DMS53 treated with DMSO at 0.1 percent for 48 hours (cell line): ENCODE results near the gene GRM4.

ENCODE experiments used
- DNase-seq: peaks from one replicate; lab custom pipeline; 2025; ENCODE audit not compliant: unreplicated experiment; lab: John Stamatoyannopoulos, UW

GRM4 gene

DNA sequence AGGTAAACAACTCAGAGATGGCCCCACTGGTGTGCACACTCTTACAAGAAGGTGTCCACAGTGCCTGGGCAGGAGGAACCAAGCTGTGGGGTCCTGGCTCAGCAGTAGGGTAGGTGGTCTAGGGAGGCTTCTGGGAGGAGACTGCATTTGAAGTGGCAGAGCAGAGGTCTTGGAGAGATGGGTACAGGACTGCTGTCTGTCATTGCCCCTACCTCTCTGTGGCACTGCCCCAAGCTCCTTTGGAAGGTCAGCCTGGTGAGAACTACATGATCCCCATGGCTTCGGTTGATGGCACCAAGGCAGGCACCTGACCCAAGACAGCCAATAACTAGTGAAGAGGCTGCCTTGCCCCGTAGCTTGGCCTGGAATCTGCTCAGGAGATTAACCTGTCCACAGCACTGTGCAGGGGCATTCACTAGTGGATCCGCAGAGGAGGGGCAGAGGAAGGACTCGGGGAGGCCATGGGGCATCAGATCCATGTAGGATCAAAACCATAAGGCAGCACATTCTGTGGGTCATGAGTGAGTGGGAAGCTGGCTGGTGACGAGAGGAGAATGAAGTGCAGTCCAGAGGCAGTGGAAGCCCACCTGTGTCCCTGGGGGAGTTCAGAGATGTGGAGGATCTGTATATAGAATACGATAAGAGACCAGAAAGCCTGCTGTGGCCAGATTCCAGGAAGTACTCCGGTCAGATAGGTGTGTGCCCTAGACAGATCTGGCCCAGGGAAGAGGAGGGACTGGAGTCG lies 162.0 kb downstream of the GRM4 start:
- no peak for DNase-seq

GRCh38 chr6:33983109-33983716 lies 162.7 kb downstream of the GRM4 start:
- peak; percentile 36 for DNase-seq

DNA sequence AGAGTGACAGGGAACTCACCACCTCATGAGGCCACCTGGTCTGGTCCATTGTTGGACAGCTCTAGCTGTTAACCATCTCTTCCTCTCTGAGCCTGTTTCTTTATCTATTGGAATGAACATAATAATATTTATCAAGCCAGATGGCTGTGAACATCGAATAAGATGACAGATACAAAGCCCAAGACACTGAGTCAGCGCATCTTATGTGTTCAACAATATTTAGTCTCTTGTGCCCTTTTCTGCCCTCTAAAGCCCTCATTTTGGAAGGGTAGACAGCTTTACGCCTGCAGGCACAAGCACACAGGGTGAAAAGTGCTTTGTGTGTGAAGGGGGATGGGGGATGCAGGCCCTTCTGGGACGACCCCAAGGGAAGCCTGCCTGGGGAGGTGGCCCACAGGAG lies 164.0 kb downstream of the GRM4 start:
- no peak for DNase-seq

GRCh38 chr6:33981421-33981820 lies 164.5 kb downstream of the GRM4 start:
- DNase-seq = no peak

DNA sequence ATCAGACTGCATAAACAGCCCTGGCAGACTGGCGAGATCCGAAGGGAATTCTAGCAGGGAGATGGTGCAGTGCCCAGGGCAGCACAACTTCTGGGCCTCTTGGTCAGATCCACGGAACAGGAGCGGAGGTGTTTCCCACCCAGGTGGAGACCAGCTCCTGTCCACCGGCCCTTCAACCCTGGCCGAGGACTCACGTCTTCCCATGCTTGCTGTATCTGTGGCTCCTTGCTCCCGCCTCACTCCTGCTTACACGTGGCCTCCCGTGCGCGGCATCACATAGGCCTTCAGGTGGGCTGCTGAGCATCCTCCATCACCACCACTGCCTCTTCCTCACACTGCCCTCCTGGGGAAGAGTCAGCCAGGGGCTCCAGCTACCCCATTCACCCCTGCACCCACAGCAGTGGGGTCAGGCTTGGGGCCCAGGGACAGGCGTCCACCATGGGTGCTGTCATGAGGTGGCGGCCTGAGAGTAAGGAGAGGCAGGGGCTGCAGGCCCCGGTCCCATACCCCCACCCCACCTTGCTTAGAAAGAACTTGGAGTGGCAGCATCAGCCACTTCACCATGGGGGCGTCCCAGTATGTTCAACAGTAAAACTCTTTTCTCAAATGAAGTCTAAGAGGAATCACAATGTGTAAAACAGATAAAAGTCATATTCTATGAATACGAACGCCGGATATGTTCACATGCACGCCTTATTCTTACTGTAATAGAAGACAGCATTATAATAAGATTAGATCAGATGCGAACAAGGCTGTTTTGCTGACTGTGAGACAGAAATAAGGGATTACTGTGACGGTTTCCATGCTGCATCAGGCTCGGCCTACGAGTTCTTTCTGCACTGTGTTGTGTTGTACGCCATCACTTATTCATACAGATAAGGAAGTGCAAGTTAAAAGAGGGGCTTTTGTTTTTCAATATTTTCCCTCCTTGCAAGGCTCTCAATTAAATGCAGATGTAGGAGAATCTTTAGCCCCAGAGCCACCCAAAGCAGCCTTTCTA lies 165.4 kb downstream of the GRM4 start:
- DNase-seq = no peak

- no peak for DNase-seq
Measured at GRCh38 chr6:33979750-33980149, 166.1 kb downstream of the GRM4 start.

GRCh38 chr6:33978412-33979150 lies 167.3 kb downstream of the GRM4 start:
- no peak for DNase-seq

DNA sequence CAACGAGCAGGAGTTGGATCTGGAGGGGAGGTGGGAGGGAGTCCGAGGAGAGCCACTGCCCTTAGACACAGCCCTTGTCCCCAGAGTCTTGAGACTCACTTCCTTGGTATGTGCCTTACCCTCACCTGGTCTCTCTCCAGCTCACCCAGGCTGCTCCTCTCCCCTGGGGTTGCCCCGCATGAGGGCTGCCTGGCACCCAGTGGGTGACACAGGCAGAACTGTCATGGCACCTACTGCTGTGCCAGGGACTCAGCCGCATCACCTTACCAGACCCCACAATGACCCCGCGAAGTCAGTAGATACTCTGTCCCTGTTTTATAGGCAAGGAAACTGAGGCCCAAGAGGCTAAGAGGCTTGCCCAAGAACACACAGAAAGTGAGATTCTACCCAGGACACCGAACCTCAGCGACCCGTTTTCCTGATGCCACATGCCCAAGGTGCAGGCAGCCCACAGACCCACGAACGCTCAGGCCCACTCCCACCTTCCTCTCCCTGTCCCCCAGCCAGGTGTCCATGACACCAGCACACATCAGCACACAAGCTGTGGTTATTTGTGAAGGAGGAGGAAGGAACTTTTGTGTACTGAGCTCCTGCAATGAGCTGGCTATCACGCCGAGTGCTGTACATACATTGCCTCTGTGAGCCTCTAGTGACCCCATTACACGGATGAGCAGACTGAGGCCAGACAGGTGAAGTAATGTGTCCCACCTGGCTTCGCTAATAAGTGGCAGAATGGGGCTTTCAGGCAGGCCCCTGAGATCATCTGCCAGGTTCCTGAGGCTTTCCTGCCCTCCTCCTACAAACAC lies 168.1 kb downstream of the GRM4 start:
- DNase-seq = no peak

DNA sequence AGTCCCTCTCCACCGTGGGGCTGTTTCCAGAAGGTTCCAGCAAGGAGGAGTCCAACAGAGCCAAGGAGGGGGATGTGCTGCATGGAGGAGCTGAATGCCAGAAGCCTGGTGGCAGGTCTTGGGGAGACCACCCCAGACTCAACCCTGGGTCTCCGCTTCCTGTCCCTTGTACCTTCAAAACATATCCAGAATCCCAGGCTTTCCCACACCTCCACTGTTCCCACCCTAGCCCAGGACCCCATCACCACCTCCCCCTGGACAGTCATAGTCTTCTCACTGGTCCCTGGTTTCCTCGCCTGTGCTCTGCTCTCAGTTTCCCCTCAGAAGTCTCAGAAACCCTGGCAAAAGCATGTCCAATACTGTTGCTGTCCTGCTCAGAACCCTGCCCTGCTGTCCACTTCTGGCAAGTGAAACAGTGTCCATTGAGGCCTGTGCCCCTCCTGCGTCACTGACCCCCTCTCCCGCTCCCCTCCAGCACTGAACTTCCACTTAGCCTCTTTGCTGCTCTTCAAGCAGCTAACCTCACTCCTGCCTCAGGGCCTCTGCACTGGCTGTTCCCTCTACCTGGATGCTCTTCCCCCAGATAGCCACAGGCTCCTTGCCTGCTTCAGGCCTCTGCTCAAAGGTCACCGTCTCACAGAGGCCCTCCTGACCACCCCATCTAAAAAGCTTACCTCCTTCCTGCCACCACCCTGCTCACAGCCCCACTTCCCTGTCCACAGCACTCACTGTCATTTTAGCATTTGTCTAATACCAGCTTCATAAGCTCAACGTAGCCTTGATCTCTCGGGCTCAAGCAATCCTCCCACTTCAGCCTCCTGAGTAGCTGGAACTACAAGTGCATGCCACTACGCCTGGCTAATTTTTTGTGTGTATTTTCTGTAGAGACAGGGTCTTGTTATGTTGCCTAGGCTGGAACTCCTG lies 169.2 kb downstream of the GRM4 start:
- no peak for DNase-seq

DNA sequence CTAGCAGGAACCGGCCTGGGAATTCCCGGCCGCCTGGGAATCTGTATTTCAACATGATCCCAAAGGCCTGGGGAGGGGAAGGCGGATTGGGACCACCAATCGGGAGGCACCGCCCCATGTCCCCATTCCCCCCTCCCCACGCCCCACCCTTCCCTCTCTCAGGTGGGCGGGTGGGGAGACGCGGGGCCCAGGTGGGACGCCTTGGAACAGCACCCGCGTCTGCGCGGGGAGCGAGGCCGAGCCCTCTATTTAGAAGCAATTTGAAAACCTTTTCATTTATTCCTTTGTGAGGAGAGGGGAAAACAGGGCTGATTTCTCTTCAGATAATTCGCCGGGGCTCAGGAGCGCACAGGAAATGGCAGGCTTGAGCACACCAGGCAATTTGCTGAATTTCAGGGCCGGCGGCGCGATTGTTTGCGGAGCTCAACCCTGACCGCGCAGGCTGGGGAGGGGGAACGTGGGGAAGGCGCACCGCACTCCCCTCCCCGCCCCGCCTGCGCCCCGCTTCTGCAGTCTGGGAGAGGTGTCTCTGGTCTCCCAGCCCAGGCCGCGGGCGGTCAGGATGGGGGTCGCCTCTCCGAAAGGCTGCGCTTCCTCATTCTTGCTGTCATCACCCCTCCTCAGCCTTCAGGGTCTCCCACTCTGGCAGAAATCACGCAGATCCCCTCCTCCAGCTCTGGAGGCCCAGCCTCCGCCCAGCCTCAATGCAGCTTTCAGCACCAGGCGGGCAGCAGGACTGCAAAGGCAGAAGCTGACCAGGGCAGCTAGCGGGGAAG lies 170.0 kb downstream of the GRM4 start:
- DNase-seq = no peak

DNA sequence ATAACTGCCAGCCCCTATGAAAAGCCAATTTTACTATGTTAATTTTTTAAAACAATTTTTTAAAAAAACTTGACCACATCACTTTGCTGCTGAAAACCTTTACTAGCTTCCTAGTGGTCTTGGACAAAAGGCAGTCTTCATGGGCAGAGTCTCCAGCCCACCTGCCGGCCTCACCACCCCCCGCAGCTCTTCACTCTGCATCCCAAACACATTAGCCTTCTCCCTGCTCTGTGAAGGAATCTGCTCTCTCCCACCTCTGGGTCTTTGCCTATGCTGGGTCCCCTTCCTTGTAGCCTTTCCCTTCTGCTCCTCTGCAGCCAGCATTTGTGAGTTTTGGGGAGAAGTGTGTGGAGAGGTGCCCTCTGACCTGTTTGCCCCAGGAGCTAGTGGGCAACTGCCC lies 171.4 kb downstream of the GRM4 start:
- DNase-seq = no peak

GRCh38 chr6:33974030-33974429 lies 171.9 kb downstream of the GRM4 start:
- DNase-seq = no peak

- no peak for DNase-seq
Measured at GRCh38 chr6:33971580-33971979, 174.3 kb downstream of the GRM4 start.
